Panc1 (cell line): ENCODE measurements around the gene GMEB2. TPM values are rescaled to one million over a fixed set of nuclear protein-coding genes. Genes with fewer than 3 reads are reported as not detected.
A peak's percentile ranks its signal among the peaks of the same experiment; 100 is the strongest.

Experiments used
- ATAC-seq: fragments of 200-7000 bp; cut with Tn5 transposase; 2 replicates; pipeline ENCODE4 v1.9.1; 2020; ENCODE audit warnings: mild to moderate bottlenecking, moderate library complexity
- BruUV-seq: library from RNA; stranded (reverse); fragments of 400-500 nt; replicated peaks from 2 replicates; lab custom pipeline; 2021; lab: Mats Ljungman, UMichigan
- CTCF ChIA-PET: fragments of 300-600 bp; sonication (Branson Sonifier 250); formaldehyde crosslinking; loops from one replicate; lab custom pipeline; 2022; ENCODE audit warnings: antibody characterized with exemption; lab: Charles Lee
- POLR2A ChIA-PET: fragments of 300-600 bp; sonication (Branson Sonifier 250); formaldehyde crosslinking; loops from one replicate; lab custom pipeline; 2022; ENCODE audit warnings: antibody characterized with exemption; lab: Charles Lee
- DNase-seq: peaks from one replicate; pipeline ENCODE4 v3.0.0-alpha.2; 2010; ENCODE audit warnings: low read depth, low spot score
- H3K27ac ChIP-seq: 2 replicates; pipeline ENCODE4 v1.5.1; 2011; ENCODE audit warnings: mild to moderate bottlenecking, low read length, inconsistent platforms
- H3K27me3 ChIP-seq: fragments of 200-500 bp; sonication (Bioruptor generic); 2 replicates; pipeline ENCODE4 v1.6.0; 2014; ENCODE audit warnings: low read length, inconsistent platforms; ENCODE audit not compliant: control insufficient read depth, insufficient read depth
- H3K36me3 ChIP-seq: fragments of 200-500 bp; sonication (Bioruptor generic); 2 replicates; pipeline ENCODE4 v1.5.1; 2014; ENCODE audit warnings: inconsistent platforms, mild to moderate bottlenecking, low read length, moderate library complexity; ENCODE audit not compliant: control insufficient read depth, insufficient read depth
- H3K4me1 ChIP-seq: 2 replicates; pipeline ENCODE4 v1.5.1; 2011; ENCODE audit warnings: inconsistent platforms, mild to moderate bottlenecking, low read length, moderate library complexity; ENCODE audit not compliant: control insufficient read depth, insufficient read depth
- H3K4me3 ChIP-seq, 2 experiments: 2 replicates each; pipeline ENCODE4 v1.5.1; 2011 to 2012; ENCODE audit warnings: low read depth in 2 of 2, low read length in 2 of 2, mild to moderate bottlenecking in 2 of 2, inconsistent platforms in 1 of 2, moderate library complexity in 1 of 2
- H3K9me3 ChIP-seq: fragments of 200-500 bp; sonication (Bioruptor generic); 2 replicates; pipeline ENCODE4 v1.5.1; 2014; ENCODE audit warnings: low read depth, mild to moderate bottlenecking, inconsistent platforms, low read length, moderate library complexity; ENCODE audit not compliant: control insufficient read depth, insufficient read depth
- CTCF ChIP-seq: fragments of 450-650 bp; IDR thresholded peaks from 2 replicates; pipeline ENCODE4 v1.5.1; 2017; ENCODE audit warnings: mild to moderate bottlenecking
- POLR2AphosphoS5 ChIP-seq: IDR thresholded peaks from 2 replicates; pipeline ENCODE4 v1.6.1; 2012; ENCODE audit warnings: mild to moderate bottlenecking, low read depth, low read length, moderate library complexity
- REST ChIP-seq, 2 experiments: IDR thresholded peaks; 2 replicates each; pipeline ENCODE4 v1.6.1; 2011 to 2012; ENCODE audit warnings: low read depth in 2 of 2, control low read depth in 1 of 2, low read length in 1 of 2, mild to moderate bottlenecking in 1 of 2, moderate library complexity in 1 of 2; ENCODE audit not compliant: insufficient read depth in 1 of 2
- SIN3A ChIP-seq: IDR thresholded peaks from 2 replicates; pipeline ENCODE4 v1.6.1; 2012; ENCODE audit warnings: low read depth, mild to moderate bottlenecking, low read length, moderate library complexity, borderline replicate concordance; ENCODE audit not compliant: insufficient read depth
- TCF7L2 ChIP-seq: IDR thresholded peaks from 2 replicates; pipeline ENCODE4 v1.6.1; 2011; ENCODE audit warnings: mild to moderate bottlenecking, low read depth, low read length, inconsistent platforms
- in situ Hi-C: cut with HindIII; loops from 2 replicates; pipeline ENCODE4 v1.10.0; 2016; ENCODE audit warnings: low sequenced_read_pairs, low pct_unique_long_range_greater_than_20kb
- intact Hi-C: fragments of 100-400 bp; cut with micrococcal nuclease; formaldehyde crosslinking; loops from one replicate; pipeline ENCODE4 v1.10.0; 2022; ENCODE audit not compliant: unreplicated experiment
- total RNA-seq: library from RNA; stranded (reverse); gene quantifications from one replicate; pipeline ENCODE4 v1.2.1, GENCODE V29; 2021; ENCODE audit not compliant: unreplicated experiment

GMEB2 gene
- total RNA-seq, 1 experiment from 2014 or later: 13.1 TPM

- no peaks in the 10 kb centered on the region for H3K27me3 ChIP-seq
- no peak for TF ChIP-seq POLR2AphosphoS5
- TF ChIP-seq REST (IDR thresholded peaks at IDR 0.05; ENCODE audit: insufficient read depth in 1 of 2, low read depth in 2 of 2, low read length in 1 of 2): no peak
- TF ChIP-seq CTCF: no peak
- no peak for TF ChIP-seq SIN3A
- no peak for TF ChIP-seq TCF7L2
- no peak for DNase-seq
- intact Hi-C loops (no loop called here), in situ Hi-C loops (no loop called here)
- 0 out of 2 replicates have a peak, but pooled peaks have one; percentile 6 for ATAC-seq
- H3K4me1 ChIP-seq: peaks cover 10% of the 10 kb centered on the region; the same call in 1 of the 2 replicates
- ChIA-PET POLR2A (no interaction called here), CTCF (interaction anchor here (0.5 kb wide), 1 partner anchor 558 kb away, joined by 6 read pairs; no protein-coding TSS in a partner anchor)
- H3K9me3 ChIP-seq: no peaks in the 10 kb centered on the region
- no peaks in the 10 kb centered on the region for H3K36me3 ChIP-seq
- BruUV-seq: no TSS peak
- H3K27ac ChIP-seq: no peak overlapping the region
- no peak overlapping the region for H3K4me3 ChIP-seq
Measured at GRCh38 chr20:63544241-63544957, 82.5 kb downstream of the GMEB2 start.

- no peak for ATAC-seq
- Histone ChIP-seq H3K27me3 (no peaks in the 10 kb centered on the region), H3K9me3 (no peaks in the 10 kb centered on the region), H3K4me3 (no peak overlapping the region), H3K27ac (no peak overlapping the region), H3K36me3 (no peaks in the 10 kb centered on the region), H3K4me1 (peaks cover 10% of the 10 kb centered on the region; the same call in 1 of the 2 replicates)
- in situ Hi-C loops (no loop called here), intact Hi-C loops (no loop called here)
- TF ChIP-seq TCF7L2: no peak
- no peak for TF ChIP-seq POLR2AphosphoS5
- TF ChIP-seq SIN3A: no peak
- TF ChIP-seq REST (IDR thresholded peaks at IDR 0.05; ENCODE audit: insufficient read depth in 1 of 2, low read depth in 2 of 2, low read length in 1 of 2): no peak
- no peak for TF ChIP-seq CTCF
- DNase-seq: no peak
- POLR2A ChIA-PET: no interaction called here
- no TSS peak for BruUV-seq
- CTCF ChIA-PET: no interaction called here
Measured at GRCh38 chr20:63543733-63544132, 83.2 kb downstream of the GMEB2 start.
